PC-9 (cell line): ENCODE results near the gene GARNL3. TPM values are rescaled to one million over a fixed set of nuclear protein-coding genes. Genes with fewer than 3 reads are reported as not detected.

ENCODE experiments used
- BruUV-seq: library from RNA; stranded (reverse); fragments of 400-500 nt; replicated peaks from 2 replicates; lab custom pipeline; 2021; lab: Mats Ljungman, UMichigan
- CTCF ChIA-PET: fragments of 300-600 bp; sonication (Branson Sonifier 250); formaldehyde crosslinking; loops from one replicate; lab custom pipeline; 2022; ENCODE audit warnings: antibody characterized with exemption; lab: Charles Lee
- POLR2A ChIA-PET: fragments of 300-600 bp; sonication (Branson Sonifier 250); formaldehyde crosslinking; loops from one replicate; lab custom pipeline; 2022; ENCODE audit warnings: antibody characterized with exemption; ENCODE audit not compliant: unreplicated experiment; lab: Charles Lee
- DNase-seq, 2 experiments: peaks; one replicate each; pipeline versions ENCODE4 v3.0.0 to v3.0.0-alpha.2; 2015 to 2022; ENCODE audit warnings: mixed read lengths in 1 of 2
- H2AFZ ChIP-seq: fragments of 200-600 bp; sonication (generic); 2 replicates; pipeline ENCODE4 v1.8.1; 2017; ENCODE audit warnings: antibody characterized with exemption
- H3F3A ChIP-seq: fragments of 200-600 bp; sonication (generic); 2 replicates; pipeline ENCODE4 v1.8.1; 2017; ENCODE audit warnings: antibody characterized with exemption, mild to moderate bottlenecking, low read depth; ENCODE audit not compliant: insufficient read depth
- H3K27ac ChIP-seq: fragments of 200-600 bp; sonication (generic); 2 replicates; pipeline ENCODE4 v1.6.1; 2016; ENCODE audit warnings: mixed run types
- H3K27me3 ChIP-seq: fragments of 200-600 bp; sonication (generic); 2 replicates; pipeline ENCODE4 v1.6.1; 2016; ENCODE audit warnings: low read depth, mixed run types; ENCODE audit not compliant: insufficient read depth
- H3K36me3 ChIP-seq: fragments of 200-600 bp; sonication (generic); 2 replicates; pipeline ENCODE4 v1.6.1; 2016; ENCODE audit warnings: low read depth, mixed run types
- H3K4me1 ChIP-seq: fragments of 200-600 bp; sonication (generic); replicated peaks from 2 replicates; pipeline ENCODE4 v1.6.1; 2016; ENCODE audit warnings: mixed run types; ENCODE audit not compliant: insufficient read depth
- H3K4me2 ChIP-seq: fragments of 200-600 bp; sonication (generic); 2 replicates; pipeline ENCODE4 v1.6.1; 2017; ENCODE audit warnings: mixed run types
- H3K4me3 ChIP-seq: fragments of 200-600 bp; sonication (generic); 2 replicates; pipeline ENCODE4 v1.6.1; 2016; ENCODE audit warnings: mixed run types
- H3K79me2 ChIP-seq: fragments of 200-600 bp; sonication (generic); 2 replicates; pipeline ENCODE4 v1.6.1; 2017; ENCODE audit warnings: low read depth, mixed run types
- H3K9me2 ChIP-seq: fragments of 200-600 bp; sonication (generic); 2 replicates; pipeline ENCODE4 v1.8.1; 2017; ENCODE audit warnings: mild to moderate bottlenecking; ENCODE audit not compliant: insufficient read depth
- H3K9me3 ChIP-seq: fragments of 200-600 bp; sonication (generic); 2 replicates; pipeline ENCODE4 v1.8.1; 2016; ENCODE audit warnings: low read depth; ENCODE audit not compliant: insufficient read depth
- H4K20me1 ChIP-seq: fragments of 200-600 bp; sonication (generic); 2 replicates; pipeline ENCODE4 v1.8.1; 2017; ENCODE audit not compliant: insufficient read depth
- CTCF ChIP-seq: fragments of 200-600 bp; sonication (generic); conservative IDR thresholded peaks from 2 replicates; pipeline ENCODE4 v1.6.1; 2017; ENCODE audit warnings: mixed run types, antibody characterized with exemption, mild to moderate bottlenecking, moderate library complexity
- EZH2 ChIP-seq: fragments of 200-600 bp; sonication (generic); IDR thresholded peaks from 2 replicates; pipeline ENCODE4 v1.8.0; 2017; ENCODE audit warnings: antibody characterized with exemption, low read depth
- intact Hi-C: fragments of 100-400 bp; cut with micrococcal nuclease; formaldehyde crosslinking; loops from one replicate; pipeline ENCODE4 v1.10.0; 2022; ENCODE audit not compliant: unreplicated experiment
- total RNA-seq: library from RNA; stranded (reverse); gene quantifications from 2 replicates; pipeline ENCODE4 v1.2.3, GENCODE V29; 2021

GARNL3 gene
- total RNA-seq, 1 experiment from 2014 or later: 10.8 TPM

- intact Hi-C loops: no loop called here
- H3K9me3 ChIP-seq: no peaks in the 10 kb centered on the region
- no peaks in the 10 kb centered on the region for H3K9me2 ChIP-seq
- TF ChIP-seq EZH2: no peak
- no peak for TF ChIP-seq CTCF
- ChIA-PET POLR2A (no interaction called here), CTCF (interaction anchor here (0.6 kb wide), 1 partner anchor 246 kb away, joined by 4 read pairs; no protein-coding TSS in a partner anchor)
- no peaks in the 10 kb centered on the region for H3K4me1 ChIP-seq
- no peaks in the 10 kb centered on the region for H3K79me2 ChIP-seq
- no peaks in the 10 kb centered on the region for H4K20me1 ChIP-seq
- no peaks in the 10 kb centered on the region for H3F3A ChIP-seq
- H3K4me2 ChIP-seq: no peak overlapping the region
- no peaks in the 10 kb centered on the region for H3K27me3 ChIP-seq
- H3K36me3 ChIP-seq: no peaks in the 10 kb centered on the region
- H2AFZ ChIP-seq: no peak overlapping the region
- no peak overlapping the region for H3K27ac ChIP-seq
- H3K4me3 ChIP-seq: no peak overlapping the region
- no TSS peak for BruUV-seq
- DNase-seq: no peak
Measured at GRCh38 chr9:127358023-127358535, 93.5 kb downstream of the GARNL3 start.

- Histone ChIP-seq H3K4me2 (no peak overlapping the region), H3K36me3 (no peaks in the 10 kb centered on the region), H3F3A (no peaks in the 10 kb centered on the region), H3K9me3 (no peaks in the 10 kb centered on the region), H2AFZ (no peak overlapping the region), H3K27ac (no peak overlapping the region), H3K79me2 (no peaks in the 10 kb centered on the region), H4K20me1 (no peaks in the 10 kb centered on the region), H3K9me2 (no peaks in the 10 kb centered on the region), H3K4me1 (no peaks in the 10 kb centered on the region), H3K27me3 (no peaks in the 10 kb centered on the region), H3K4me3 (no peak overlapping the region)
- intact Hi-C loops: no loop called here
- TF ChIP-seq EZH2 (no peak), CTCF (no peak)
- ChIA-PET CTCF (interaction anchor here (0.6 kb wide), 2 partner anchors 245 to 328 kb away, joined by 4 read pairs; no protein-coding TSS in a partner anchor), POLR2A (no interaction called here)
- no peak for DNase-seq
- no TSS peak for BruUV-seq
Measured at GRCh38 chr9:127358770-127359169, 94.2 kb downstream of the GARNL3 start.

- POLR2A ChIA-PET: no interaction called here
Measured at GRCh38 chr9:127360250-127360649, 95.7 kb downstream of the GARNL3 start.

More at GRCh38 chr9:127360250-127360649, 95.7 kb downstream of the GARNL3 start:
- no peak overlapping the region for H3K4me3 ChIP-seq
- no peak overlapping the region for H3K27ac ChIP-seq
- H3K36me3 ChIP-seq: no peaks in the 10 kb centered on the region
- intact Hi-C loops: no loop called here
- H4K20me1 ChIP-seq: no peaks in the 10 kb centered on the region
- no peak overlapping the region for H3K4me2 ChIP-seq
- no peaks in the 10 kb centered on the region for H3K79me2 ChIP-seq
- H3F3A ChIP-seq: no peaks in the 10 kb centered on the region
- no peaks in the 10 kb centered on the region for H3K9me3 ChIP-seq
- no peak for DNase-seq
- BruUV-seq: no TSS peak
- H3K27me3 ChIP-seq: no peaks in the 10 kb centered on the region
- TF ChIP-seq EZH2 (no peak), CTCF (no peak)
- H3K4me1 ChIP-seq: no peaks in the 10 kb centered on the region
- no peaks in the 10 kb centered on the region for H3K9me2 ChIP-seq
- H2AFZ ChIP-seq: no peak overlapping the region
- CTCF ChIA-PET: interaction anchor here (0.7 kb wide), 1 partner anchor 86 kb away, joined by 6 read pairs; no protein-coding TSS in a partner anchor
